Nephron (organoid): Measurements from ENCODE around the gene NTRK2.
A peak's percentile ranks its signal among the peaks of the same experiment; 100 is the strongest.

Experiments used
- H3K27ac Mint-ChIP-seq, 3 experiments: 2 replicates each; pipeline ENCODE4 v1.8.0; 2020; ENCODE audit warnings: mixed read lengths in 3 of 3, mild to moderate bottlenecking in 2 of 3, moderate library complexity in 1 of 3
- H3K27me3 Mint-ChIP-seq: 2 replicates; pipeline ENCODE4 v1.8.0; 2021; ENCODE audit warnings: low read depth, mild to moderate bottlenecking, moderate library complexity, mixed read lengths
- H3K36me3 Mint-ChIP-seq: 2 replicates; pipeline ENCODE4 v1.8.0; 2020; ENCODE audit warnings: low read depth, mixed read lengths
- H3K4me1 Mint-ChIP-seq: 2 replicates; pipeline ENCODE4 v1.8.0; 2020; ENCODE audit warnings: mixed read lengths
- H3K4me3 Mint-ChIP-seq, 3 experiments: 2 replicates each; pipeline ENCODE4 v1.8.0; 2020; ENCODE audit warnings: mild to moderate bottlenecking in 3 of 3, mixed read lengths in 3 of 3, moderate library complexity in 2 of 3
- H3K9me3 Mint-ChIP-seq: 2 replicates; pipeline ENCODE4 v1.8.0; 2020; ENCODE audit warnings: mixed read lengths
- TF ChIP-seq, protein P1 (sequence below), 3 experiments: fragments of 200-600 bp; sonication (generic); IDR thresholded peaks; one replicate each; pipeline ENCODE4 v1.5.0; 2021; ENCODE audit warnings: antibody characterized with exemption in 3 of 3; ENCODE audit not compliant: unreplicated experiment in 3 of 3

Gene NTRK2

DNA sequence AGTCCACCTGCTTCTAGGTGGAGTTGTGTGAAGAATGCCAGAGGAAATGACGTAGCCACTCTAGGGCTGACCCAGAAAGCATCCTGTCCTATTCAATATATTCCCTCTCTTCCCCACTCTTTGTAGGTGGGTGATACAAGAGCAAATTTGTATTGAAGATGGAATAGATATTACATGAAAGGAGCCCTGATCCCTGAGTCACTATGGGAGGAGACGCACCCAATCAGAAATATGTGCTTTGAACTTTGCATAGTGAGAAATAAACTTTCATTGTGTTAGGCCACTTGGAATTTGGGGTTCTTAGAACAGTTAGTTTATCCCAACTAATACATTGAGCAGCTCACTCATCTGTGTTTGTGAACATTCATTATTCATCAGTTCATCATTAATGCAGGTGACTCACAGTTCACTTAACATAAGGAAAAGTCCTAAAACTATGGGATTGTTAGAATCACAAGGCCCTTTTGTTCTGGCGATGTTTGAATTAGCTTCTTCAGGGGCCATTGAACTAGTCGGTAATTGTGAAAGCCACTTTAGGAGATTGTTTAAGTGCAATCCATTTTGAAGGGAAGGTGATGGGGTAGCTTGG lies 26.9 kb upstream of the NTRK2 start:
- H3K4me3 Mint-ChIP-seq = no peak overlapping the region
- TF ChIP-seq, protein P1, sequence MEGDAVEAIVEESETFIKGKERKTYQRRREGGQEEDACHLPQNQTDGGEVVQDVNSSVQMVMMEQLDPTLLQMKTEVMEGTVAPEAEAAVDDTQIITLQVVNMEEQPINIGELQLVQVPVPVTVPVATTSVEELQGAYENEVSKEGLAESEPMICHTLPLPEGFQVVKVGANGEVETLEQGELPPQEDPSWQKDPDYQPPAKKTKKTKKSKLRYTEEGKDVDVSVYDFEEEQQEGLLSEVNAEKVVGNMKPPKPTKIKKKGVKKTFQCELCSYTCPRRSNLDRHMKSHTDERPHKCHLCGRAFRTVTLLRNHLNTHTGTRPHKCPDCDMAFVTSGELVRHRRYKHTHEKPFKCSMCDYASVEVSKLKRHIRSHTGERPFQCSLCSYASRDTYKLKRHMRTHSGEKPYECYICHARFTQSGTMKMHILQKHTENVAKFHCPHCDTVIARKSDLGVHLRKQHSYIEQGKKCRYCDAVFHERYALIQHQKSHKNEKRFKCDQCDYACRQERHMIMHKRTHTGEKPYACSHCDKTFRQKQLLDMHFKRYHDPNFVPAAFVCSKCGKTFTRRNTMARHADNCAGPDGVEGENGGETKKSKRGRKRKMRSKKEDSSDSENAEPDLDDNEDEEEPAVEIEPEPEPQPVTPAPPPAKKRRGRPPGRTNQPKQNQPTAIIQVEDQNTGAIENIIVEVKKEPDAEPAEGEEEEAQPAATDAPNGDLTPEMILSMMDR (IDR thresholded peaks at IDR 0.05; ENCODE audit: unreplicated experiment in 3 of 3) = no peak
- no peaks in the 10 kb centered on the region for H3K4me1 Mint-ChIP-seq
- H3K36me3 Mint-ChIP-seq = no peaks in the 10 kb centered on the region
- peaks cover 26% of the 10 kb centered on the region for H3K9me3 Mint-ChIP-seq
- H3K27me3 Mint-ChIP-seq = peaks cover 4% of the 10 kb centered on the region
- no peak overlapping the region for H3K27ac Mint-ChIP-seq

DNA sequence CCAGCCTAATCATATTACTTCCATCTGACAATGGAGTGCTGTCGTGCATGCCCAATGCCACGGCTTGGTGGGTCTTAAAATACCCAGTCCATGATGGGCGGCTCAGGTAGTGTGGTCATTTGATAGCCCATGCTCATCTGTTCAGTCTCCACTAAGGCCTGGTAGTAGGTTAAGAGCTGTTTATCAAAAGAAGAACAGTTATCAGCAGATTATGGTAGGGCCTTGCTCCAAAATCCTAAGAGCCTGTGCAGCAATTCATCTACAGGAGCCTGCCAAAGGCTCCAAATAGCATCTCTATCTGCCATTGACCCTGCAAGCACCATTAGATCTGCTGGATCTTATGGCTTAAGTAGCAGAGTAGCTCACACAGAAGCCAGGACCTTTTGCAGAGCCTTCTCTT lies 21.8 kb upstream of the NTRK2 start:
- Mint-ChIP-seq H3K4me1 (no peaks in the 10 kb centered on the region), H3K36me3 (no peaks in the 10 kb centered on the region), H3K4me3 (no peak overlapping the region), H3K9me3 (peaks cover 5% of the 10 kb centered on the region), H3K27me3 (no peaks in the 10 kb centered on the region), H3K27ac (no peak overlapping the region)
- TF ChIP-seq, protein P1 (IDR thresholded peaks at IDR 0.05; ENCODE audit: unreplicated experiment in 3 of 3) = no peak

DNA sequence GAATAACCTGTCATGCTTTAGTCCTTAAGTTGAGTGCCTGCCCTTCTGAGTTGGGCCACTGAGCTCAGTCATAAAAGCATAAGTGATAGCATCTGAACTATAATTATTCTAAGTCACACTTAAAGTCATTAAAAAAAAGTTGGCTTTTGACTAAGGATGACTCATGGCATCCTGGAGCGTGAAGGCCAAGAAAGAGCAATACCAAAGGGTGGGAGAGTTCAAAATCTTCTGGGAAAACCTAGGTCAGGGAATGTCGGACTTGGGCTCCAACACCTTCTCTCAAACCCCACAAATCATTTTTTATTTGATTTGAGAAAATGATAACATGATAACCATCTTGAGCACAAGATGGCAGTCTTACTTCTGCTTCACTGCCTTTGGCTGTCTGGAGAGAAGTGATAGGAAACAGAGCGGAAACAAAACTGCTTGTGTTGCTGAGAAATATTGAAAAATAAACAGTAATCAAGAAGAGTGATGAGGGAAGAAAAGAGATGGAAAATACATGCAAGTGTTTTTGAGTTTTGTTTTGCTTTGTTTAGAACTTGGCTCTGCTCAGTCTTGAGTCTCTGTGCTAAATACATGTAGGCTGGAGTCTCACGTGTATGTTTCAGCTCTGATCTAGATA lies 16.9 kb upstream of the NTRK2 start:
- Mint-ChIP-seq H3K4me1 (no peaks in the 10 kb centered on the region), H3K27me3 (no peaks in the 10 kb centered on the region), H3K36me3 (no peaks in the 10 kb centered on the region), H3K27ac (peak overlapping the region in 1 of 3 experiments; percentile 18), H3K4me3 (no peak overlapping the region), H3K9me3 (no peaks in the 10 kb centered on the region)
- TF ChIP-seq, protein P1 (IDR thresholded peaks at IDR 0.05; ENCODE audit: unreplicated experiment in 3 of 3) = peak in 1 of 3 experiments; percentile 13

DNA sequence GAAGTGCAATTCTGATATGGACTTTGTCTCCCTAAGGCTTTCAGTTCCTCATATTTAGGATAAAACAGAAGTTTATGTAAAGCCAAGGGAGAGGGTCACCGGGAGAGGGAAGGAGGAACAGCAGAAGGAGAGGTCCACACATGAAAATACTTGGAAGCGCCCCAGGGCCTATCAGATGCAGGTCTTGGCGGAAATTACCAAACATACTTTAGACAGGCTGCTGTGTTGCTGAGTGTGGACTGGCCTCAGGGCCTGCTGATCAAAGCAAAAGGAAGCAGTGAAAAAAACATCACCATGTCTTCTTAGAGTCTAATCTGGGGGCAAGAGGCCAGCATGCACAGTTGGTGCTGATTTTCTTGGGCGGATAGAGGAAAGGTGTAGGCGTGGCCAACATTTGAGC lies 14.1 kb upstream of the NTRK2 start:
- Mint-ChIP-seq H3K27ac (no peak overlapping the region), H3K27me3 (no peaks in the 10 kb centered on the region), H3K36me3 (no peaks in the 10 kb centered on the region), H3K9me3 (no peaks in the 10 kb centered on the region), H3K4me1 (no peaks in the 10 kb centered on the region), H3K4me3 (no peak overlapping the region)
- TF ChIP-seq, protein P1 (IDR thresholded peaks at IDR 0.05; ENCODE audit: unreplicated experiment in 3 of 3) = no peak

DNA sequence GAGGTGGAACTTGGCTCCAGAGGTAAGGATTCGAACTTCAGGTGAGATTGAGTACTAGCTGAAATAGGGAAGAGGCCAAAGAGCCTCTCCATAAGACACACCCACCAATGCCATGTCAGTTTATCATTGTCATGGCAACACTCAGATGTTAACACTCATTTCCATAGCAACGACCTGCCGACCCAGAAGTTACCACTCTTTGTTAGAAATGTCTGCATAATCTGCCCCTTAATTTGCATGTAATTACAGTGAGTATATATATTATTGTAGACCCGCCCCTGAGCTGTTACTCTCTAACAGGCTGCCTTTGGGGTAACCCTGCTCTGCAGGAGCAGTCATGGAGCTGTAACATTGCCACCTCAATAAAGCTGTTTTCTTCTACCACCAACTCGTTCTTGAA lies 10.2 kb upstream of the NTRK2 start:
- Mint-ChIP-seq H3K9me3 (no peaks in the 10 kb centered on the region), H3K27ac (no peak overlapping the region), H3K27me3 (no peaks in the 10 kb centered on the region), H3K36me3 (no peaks in the 10 kb centered on the region), H3K4me1 (no peaks in the 10 kb centered on the region), H3K4me3 (no peak overlapping the region)
- TF ChIP-seq, protein P1 (IDR thresholded peaks at IDR 0.05; ENCODE audit: unreplicated experiment in 3 of 3) = no peak

DNA sequence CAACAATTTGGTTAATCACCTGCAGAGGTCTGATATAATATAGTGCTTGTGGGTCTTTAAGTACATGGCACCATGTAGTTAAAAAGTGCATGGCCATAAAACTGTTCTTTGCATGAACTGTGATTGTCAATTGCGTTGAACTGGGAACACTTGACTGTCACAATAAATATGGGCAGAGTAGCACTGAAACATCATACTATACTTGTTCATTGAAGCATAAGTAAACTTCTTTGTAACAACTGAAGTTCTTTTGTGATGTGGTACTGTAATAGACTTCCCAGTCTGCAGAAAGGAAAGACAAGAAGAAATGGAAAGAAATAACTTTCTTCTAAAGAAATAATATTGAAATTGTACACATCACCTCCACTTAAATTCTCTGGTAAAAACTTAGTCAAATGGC lies 9.8 kb upstream of the NTRK2 start:
- Mint-ChIP-seq H3K4me3 (no peak overlapping the region), H3K9me3 (no peaks in the 10 kb centered on the region), H3K27ac (no peak overlapping the region)

More for the DNA sequence above, 9.8 kb upstream of the NTRK2 start:
- Mint-ChIP-seq H3K36me3 (no peaks in the 10 kb centered on the region), H3K4me1 (no peaks in the 10 kb centered on the region), H3K27me3 (no peaks in the 10 kb centered on the region)
- TF ChIP-seq, protein P1 (IDR thresholded peaks at IDR 0.05; ENCODE audit: unreplicated experiment in 3 of 3) = no peak
